Natural killer cell (primary cell): Measurements from ENCODE around the gene RIC3. TPM values are rescaled to one million over a fixed set of nuclear protein-coding genes. Genes with fewer than 3 reads are reported as not detected.
A peak's percentile ranks its signal among the peaks of the same experiment; 100 is the strongest.

ENCODE experiments used
- ATAC-seq, 3 donors: fragments of 150-1000 bp in 2 of 3; fragments of 200-7000 bp in 1 of 3; cut with Tn5 transposase; 1 replicate in 1 of 3; 2 replicates in 2 of 3; pipeline ENCODE4 v1.10.0; 2021; ENCODE audit warnings: mild to moderate bottlenecking in 2 of 3, moderate library complexity in 2 of 3
- DNase-seq, 2 donors: peaks; one replicate each; pipeline versions ENCODE4 v3.0.0 to v3.0.0-alpha.2; 2013 to 2021; ENCODE audit warnings: mixed read lengths in 1 of 2
- H3K27ac ChIP-seq: one replicate; pipeline ENCODE4 v1.5.1; 2013; ENCODE audit warnings: mild to moderate bottlenecking, low read length
- H3K27me3 ChIP-seq: one replicate; pipeline ENCODE4 v1.6.1; 2013; ENCODE audit warnings: low read length; ENCODE audit not compliant: control insufficient read depth, insufficient read depth
- H3K36me3 ChIP-seq: one replicate; pipeline ENCODE4 v1.6.1; 2013; ENCODE audit warnings: low read length; ENCODE audit not compliant: control insufficient read depth, insufficient read depth
- H3K4me1 ChIP-seq: one replicate; pipeline ENCODE4 v1.6.1; 2013; ENCODE audit warnings: low read length; ENCODE audit not compliant: control insufficient read depth, insufficient read depth
- H3K4me3 ChIP-seq: one replicate; pipeline ENCODE4 v1.5.1; 2013; ENCODE audit warnings: low read length
- H3K9me3 ChIP-seq: one replicate; pipeline ENCODE4 v1.6.1; 2013; ENCODE audit warnings: low read length; ENCODE audit not compliant: control insufficient read depth, insufficient read depth
- H3K27ac Mint-ChIP-seq, 2 donors: one replicate each; pipeline ENCODE4 v1.8.0; 2022; ENCODE audit warnings: mild to moderate bottlenecking in 2 of 2, mixed read lengths in 2 of 2, moderate library complexity in 1 of 2
- H3K27me3 Mint-ChIP-seq, 2 donors: one replicate each; pipeline ENCODE4 v1.8.0; 2022; ENCODE audit warnings: low read depth in 2 of 2, mixed read lengths in 2 of 2
- H3K36me3 Mint-ChIP-seq: one replicate; pipeline ENCODE4 v1.8.0; 2022; ENCODE audit warnings: mixed read lengths
- H3K4me1 Mint-ChIP-seq, 2 donors: one replicate each; pipeline ENCODE4 v1.8.0; 2022; ENCODE audit warnings: mixed read lengths in 2 of 2
- H3K4me3 Mint-ChIP-seq: one replicate; pipeline ENCODE4 v1.8.0; 2022; ENCODE audit warnings: mild to moderate bottlenecking, moderate library complexity, mixed read lengths
- H3K9me3 Mint-ChIP-seq, 2 donors: one replicate each; pipeline ENCODE4 v1.8.0; 2022; ENCODE audit warnings: mixed read lengths in 2 of 2
- CTCF ChIP-seq: fragments of 200-600 bp; IDR thresholded peaks from one replicate; pipeline ENCODE4 v1.8.0; 2022; ENCODE audit warnings: antibody characterized with exemption
- WGBS: methylation state at CpG from one replicate; pipeline ENCODE4 v1.1.7; 2013; ENCODE audit warnings: missing lambda C conversion rate; ENCODE audit not compliant: insufficient coverage; 5-methylcytosine and 5-hydroxymethylcytosine counted together
- intact Hi-C: fragments of 100-400 bp; cut with micrococcal nuclease; formaldehyde crosslinking; loops from one replicate; pipeline ENCODE4 v1.14.2; 2022
- total RNA-seq, 4 donors: library from RNA; stranded (reverse); fragments of 120-200 nt in 1 of 4; gene quantifications; one replicate each; pipeline versions ENCODE4 v1.2.3 to v1.2.4, GENCODE V29; 2013 to 2022

RIC3 gene
- total RNA-seq, 3 donors from 2014 or later (not counting 1 experiment from before 2014, with no cell fraction given), result 3.5 to 4.7 (median 3.6) TPM

GRCh38 chr11:8196749-8197148, 27.9 kb upstream of the RIC3 start:
- peaks cover 14 to 32% of the 10 kb centered on the region in 2 donors for H3K27me3 Mint-ChIP-seq

GRCh38 chr11:8194956-8195355, 26.1 kb upstream of the RIC3 start:
- Histone ChIP-seq H3K27ac (no peak overlapping the region), H3K27me3 (peaks cover 5% of the 10 kb centered on the region), H3K4me1 (no peaks in the 10 kb centered on the region), H3K9me3 (no peaks in the 10 kb centered on the region), H3K4me3 (no peak overlapping the region), H3K36me3 (no peaks in the 10 kb centered on the region)
- intact Hi-C loops, result no loop called here
- H3K27ac Mint-ChIP-seq, result no peak overlapping the region
- DNase-seq, result no peak
- no peak overlapping the region for H3K4me3 Mint-ChIP-seq
- H3K9me3 Mint-ChIP-seq, result no peaks in the 10 kb centered on the region
- H3K4me1 Mint-ChIP-seq, result no peaks in the 10 kb centered on the region
- peaks cover 14 to 37% of the 10 kb centered on the region in 2 donors for H3K27me3 Mint-ChIP-seq
- 80% methylated on average over 4 of the region's 4 CpGs for WGBS
- no peak for ATAC-seq
- no peaks in the 10 kb centered on the region for H3K36me3 Mint-ChIP-seq
- no peak for TF ChIP-seq CTCF

More at GRCh38 chr11:8196749-8197148, 27.9 kb upstream of the RIC3 start:
- no peak overlapping the region for H3K4me3 Mint-ChIP-seq
- no peak for ATAC-seq
- H3K4me1 ChIP-seq, result peaks cover 5% of the 10 kb centered on the region
- no peaks in the 10 kb centered on the region for H3K36me3 ChIP-seq
- H3K27ac ChIP-seq, result no peak overlapping the region
- no peak for DNase-seq
- peaks cover 5% of the 10 kb centered on the region for H3K27me3 ChIP-seq
- no peak overlapping the region for H3K27ac Mint-ChIP-seq
- intact Hi-C loops, result no loop called here
- no peaks in the 10 kb centered on the region for H3K9me3 Mint-ChIP-seq
- TF ChIP-seq CTCF, result no peak
- no peak overlapping the region for H3K4me3 ChIP-seq
- no peaks in the 10 kb centered on the region for H3K36me3 Mint-ChIP-seq
- H3K4me1 Mint-ChIP-seq, result no peaks in the 10 kb centered on the region
- H3K9me3 ChIP-seq, result no peaks in the 10 kb centered on the region

- Histone ChIP-seq H3K27ac (no peak overlapping the region), H3K9me3 (no peaks in the 10 kb centered on the region), H3K27me3 (peaks cover 5% of the 10 kb centered on the region), H3K4me3 (no peak overlapping the region), H3K4me1 (no peaks in the 10 kb centered on the region), H3K36me3 (no peaks in the 10 kb centered on the region)
- H3K27me3 Mint-ChIP-seq, result peaks cover 12 to 22% of the 10 kb centered on the region in 2 donors
- H3K4me1 Mint-ChIP-seq, result no peaks in the 10 kb centered on the region
- no peaks in the 10 kb centered on the region for H3K36me3 Mint-ChIP-seq
- DNase-seq (no peak), ATAC-seq (peak in 1 of 3 donors; percentile 7)
- H3K4me3 Mint-ChIP-seq, result no peak overlapping the region
- no peak for TF ChIP-seq CTCF
- intact Hi-C loops, result no loop called here
- no peaks in the 10 kb centered on the region for H3K9me3 Mint-ChIP-seq
- no peak overlapping the region for H3K27ac Mint-ChIP-seq
- 69% methylated on average over 5 of the region's 5 CpGs for WGBS
These were observed 24.0 kb upstream of the RIC3 start for GRCh38 chr11:8192896-8193209.
